ENCODE data around the gene POLG. TPM values are rescaled to one million over a fixed set of nuclear protein-coding genes. Genes with fewer than 3 reads are reported as not detected.
A peak's percentile ranks its signal among the peaks of the same experiment; 100 is the strongest.

Gene POLG
- total RNA-seq, 1 experiment from 2014 or later: 19.5 TPM

GRCh38 chr15:89370120-89370977 is 35.7 kb upstream of the POLG start:
- no peak for DNase-seq (ENCODE audit: low spot score)

GRCh38 chr15:89369341-89369947 is 34.8 kb upstream of the POLG start:
- DNase-seq (ENCODE audit: low spot score): no peak

- no peak for DNase-seq (ENCODE audit: low spot score)
Observed at GRCh38 chr15:89368566-89369223, 34.1 kb upstream of the POLG start.

GRCh38 chr15:89367485-89368451 is 33.1 kb upstream of the POLG start:
- DNase-seq (ENCODE audit: low spot score): no peak

- DNase-seq (ENCODE audit: low spot score): no peak
Observed at GRCh38 chr15:89366656-89367393, 32.2 kb upstream of the POLG start.

- DNase-seq (ENCODE audit: low spot score): no peak
Observed at GRCh38 chr15:89365462-89366065, 30.9 kb upstream of the POLG start.

GRCh38 chr15:89364741-89365450 is 30.3 kb upstream of the POLG start:
- DNase-seq (ENCODE audit: low spot score): no peak

GRCh38 chr15:89364341-89364740 is 29.7 kb upstream of the POLG start:
- no peak for DNase-seq (ENCODE audit: low spot score)

- DNase-seq (ENCODE audit: low spot score): no peak
Observed at GRCh38 chr15:89363770-89364169, 29.1 kb upstream of the POLG start.

GRCh38 chr15:89363133-89363532 is 28.5 kb upstream of the POLG start:
- no peak for DNase-seq (ENCODE audit: low spot score)

- DNase-seq (ENCODE audit: low spot score): no peak
Observed at GRCh38 chr15:89362203-89363101, 27.8 kb upstream of the POLG start.

- DNase-seq (ENCODE audit: low spot score): peak; percentile 52
Observed at GRCh38 chr15:89361451-89362202, 27.0 kb upstream of the POLG start.

- DNase-seq (ENCODE audit: low spot score): no peak
Observed at GRCh38 chr15:89360294-89360971, 25.8 kb upstream of the POLG start.

- no peak for DNase-seq (ENCODE audit: low spot score)
Observed at GRCh38 chr15:89359471-89360293, 25.1 kb upstream of the POLG start.

- peak; percentile 58 for DNase-seq (ENCODE audit: low spot score)
Observed at GRCh38 chr15:89358755-89359439, 24.3 kb upstream of the POLG start.

- no peak for DNase-seq (ENCODE audit: low spot score)
Observed at GRCh38 chr15:89358435-89358754, 23.8 kb upstream of the POLG start.

Measured in H4 (cell line).